RKO (cell line): ENCODE measurements around the gene EGFR.

ENCODE experiments used
- DNase-seq: peaks from one replicate; pipeline ENCODE4 v3.0.0-alpha.2; 2016; ENCODE audit warnings: low spot score

EGFR gene

GRCh38 chr7:55250313-55250712 lies 231.5 kb downstream of the EGFR start:
- peak; percentile 60 for DNase-seq

- DNase-seq, result no peak
These were observed 232.5 kb downstream of the EGFR start for GRCh38 chr7:55251313-55251712.

GRCh38 chr7:55251911-55252310 lies 233.1 kb downstream of the EGFR start:
- no peak for DNase-seq

GRCh38 chr7:55252386-55252785 lies 233.6 kb downstream of the EGFR start:
- DNase-seq, result no peak

- no peak for DNase-seq
These were observed 234.4 kb downstream of the EGFR start for GRCh38 chr7:55253188-55253587.

- no peak for DNase-seq
These were observed 235.4 kb downstream of the EGFR start for GRCh38 chr7:55254242-55254595.

GRCh38 chr7:55254596-55255495 lies 236.0 kb downstream of the EGFR start:
- peak; percentile 76 for DNase-seq

GRCh38 chr7:55255496-55256445 lies 237.0 kb downstream of the EGFR start:
- DNase-seq, result peak; percentile 78

GRCh38 chr7:55258631-55259030 lies 239.8 kb downstream of the EGFR start:
- no peak for DNase-seq

- no peak for DNase-seq
These were observed 241.4 kb downstream of the EGFR start for GRCh38 chr7:55260171-55260570.

- DNase-seq, result no peak
These were observed 242.0 kb downstream of the EGFR start for GRCh38 chr7:55260676-55261385.
